GM19452 (cell line): Measurements from ENCODE around the gene SSH2.
"Not testable (repeated sequence)": the region's sequence is repeated elsewhere in the genome, so short reads cannot be mapped to it uniquely, and the experiment has no call there.

Source experiments
- ATAC-seq: cut with Tn5 transposase; IDR thresholded peaks from one replicate; pipeline ENCODE4 v1.9.1; 2021; ENCODE audit not compliant: unreplicated experiment

SSH2 gene, protein sequence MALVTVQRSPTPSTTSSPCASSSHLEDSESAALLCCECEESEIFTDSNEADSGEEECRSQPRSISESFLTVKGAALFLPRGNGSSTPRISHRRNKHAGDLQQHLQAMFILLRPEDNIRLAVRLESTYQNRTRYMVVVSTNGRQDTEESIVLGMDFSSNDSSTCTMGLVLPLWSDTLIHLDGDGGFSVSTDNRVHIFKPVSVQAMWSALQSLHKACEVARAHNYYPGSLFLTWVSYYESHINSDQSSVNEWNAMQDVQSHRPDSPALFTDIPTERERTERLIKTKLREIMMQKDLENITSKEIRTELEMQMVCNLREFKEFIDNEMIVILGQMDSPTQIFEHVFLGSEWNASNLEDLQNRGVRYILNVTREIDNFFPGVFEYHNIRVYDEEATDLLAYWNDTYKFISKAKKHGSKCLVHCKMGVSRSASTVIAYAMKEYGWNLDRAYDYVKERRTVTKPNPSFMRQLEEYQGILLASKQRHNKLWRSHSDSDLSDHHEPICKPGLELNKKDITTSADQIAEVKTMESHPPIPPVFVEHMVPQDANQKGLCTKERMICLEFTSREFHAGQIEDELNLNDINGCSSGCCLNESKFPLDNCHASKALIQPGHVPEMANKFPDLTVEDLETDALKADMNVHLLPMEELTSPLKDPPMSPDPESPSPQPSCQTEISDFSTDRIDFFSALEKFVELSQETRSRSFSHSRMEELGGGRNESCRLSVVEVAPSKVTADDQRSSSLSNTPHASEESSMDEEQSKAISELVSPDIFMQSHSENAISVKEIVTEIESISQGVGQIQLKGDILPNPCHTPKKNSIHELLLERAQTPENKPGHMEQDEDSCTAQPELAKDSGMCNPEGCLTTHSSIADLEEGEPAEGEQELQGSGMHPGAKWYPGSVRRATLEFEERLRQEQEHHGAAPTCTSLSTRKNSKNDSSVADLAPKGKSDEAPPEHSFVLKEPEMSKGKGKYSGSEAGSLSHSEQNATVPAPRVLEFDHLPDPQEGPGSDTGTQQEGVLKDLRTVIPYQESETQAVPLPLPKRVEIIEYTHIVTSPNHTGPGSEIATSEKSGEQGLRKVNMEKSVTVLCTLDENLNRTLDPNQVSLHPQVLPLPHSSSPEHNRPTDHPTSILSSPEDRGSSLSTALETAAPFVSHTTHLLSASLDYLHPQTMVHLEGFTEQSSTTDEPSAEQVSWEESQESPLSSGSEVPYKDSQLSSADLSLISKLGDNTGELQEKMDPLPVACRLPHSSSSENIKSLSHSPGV (N-terminal part only)

DNA sequence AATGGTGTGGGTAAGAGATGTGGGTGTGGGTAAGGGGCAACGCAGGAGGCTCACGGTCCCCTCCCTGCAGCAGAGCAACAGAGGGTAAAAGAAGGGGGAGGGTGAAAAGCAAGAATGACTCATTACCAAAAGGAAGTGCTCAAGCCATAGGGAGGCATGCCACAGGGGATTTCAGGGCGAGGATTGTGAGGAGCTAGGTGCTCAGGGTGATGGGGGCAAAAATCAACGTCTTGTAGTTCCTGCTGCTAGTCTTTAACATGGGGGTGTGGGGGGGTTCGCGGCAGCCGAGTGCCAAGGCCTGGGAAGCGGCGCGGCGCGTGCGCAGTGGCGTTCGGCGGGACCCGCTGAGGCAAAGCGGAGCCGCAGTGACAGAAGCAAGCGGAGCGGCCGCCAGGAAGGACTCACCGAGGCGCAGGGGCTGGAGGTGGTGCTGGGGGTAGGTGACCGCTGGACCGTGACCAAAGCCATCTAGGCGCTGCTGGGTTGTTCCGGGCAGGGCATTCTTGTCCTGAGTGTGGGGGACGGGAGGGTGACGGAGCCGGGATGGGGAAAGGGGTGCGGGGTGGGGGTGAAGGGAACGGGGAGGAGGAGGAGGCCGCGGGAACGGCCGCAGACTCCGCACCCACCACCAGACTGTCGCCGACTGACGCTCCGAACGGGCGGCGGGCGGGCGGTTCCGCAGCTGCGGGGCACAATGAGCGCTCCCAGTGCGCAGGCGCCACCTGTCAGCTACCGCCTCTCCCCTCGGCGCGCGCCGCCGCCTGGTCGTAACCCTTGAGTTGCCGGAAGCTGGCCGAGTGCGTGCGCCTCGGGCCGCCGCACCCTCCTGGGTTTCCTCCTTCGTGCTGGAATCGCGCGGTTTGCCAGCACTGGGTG is at the start of gene SSH2:
TSS of gene SSH2 (minus strand) at position 696 of the 876 bp plus-strand sequence. CDS start at position 468, 228 bp downstream.
- ATAC-seq, result peak; percentile 54

DNA sequence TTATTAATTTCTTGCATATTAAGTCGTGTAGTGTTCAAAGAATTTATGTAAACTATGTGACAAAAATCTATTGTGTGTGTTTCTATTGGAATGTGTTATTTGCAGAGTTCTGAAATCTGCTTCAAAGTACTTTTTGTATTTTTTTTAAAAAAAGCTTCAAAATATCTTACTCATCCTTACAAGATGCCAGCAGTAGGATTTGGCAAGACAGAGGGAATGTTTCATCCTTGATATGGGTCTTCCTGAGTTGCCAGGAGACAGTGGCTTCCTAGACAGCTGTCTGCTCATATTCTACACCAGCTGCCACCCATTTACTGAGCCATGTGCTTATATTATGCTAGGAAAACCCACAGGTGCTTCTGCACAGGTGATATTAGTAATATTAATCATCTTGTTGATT is 47.8 kb upstream of the SSH2 start:
- ATAC-seq, result no peak

DNA sequence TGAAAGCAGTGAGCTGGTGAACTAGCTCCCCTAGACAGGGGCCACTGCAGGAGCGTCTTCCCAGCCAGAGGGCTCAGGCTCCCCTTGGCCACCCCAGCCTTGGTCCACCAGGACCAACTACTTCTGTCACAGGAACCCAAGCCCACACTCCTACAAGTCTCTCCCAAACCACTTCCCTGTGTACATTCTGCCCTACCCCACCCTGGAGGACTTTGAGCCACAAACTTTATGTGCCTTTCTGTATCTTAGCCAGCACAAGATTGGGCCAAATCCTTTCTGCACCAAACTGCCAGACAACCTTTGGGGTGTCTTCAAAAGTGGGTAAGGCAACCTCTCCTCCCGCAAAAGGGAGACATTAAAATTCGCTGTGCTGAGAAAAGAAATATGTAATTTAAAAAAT is 43.0 kb upstream of the SSH2 start:
- no peak for ATAC-seq

DNA sequence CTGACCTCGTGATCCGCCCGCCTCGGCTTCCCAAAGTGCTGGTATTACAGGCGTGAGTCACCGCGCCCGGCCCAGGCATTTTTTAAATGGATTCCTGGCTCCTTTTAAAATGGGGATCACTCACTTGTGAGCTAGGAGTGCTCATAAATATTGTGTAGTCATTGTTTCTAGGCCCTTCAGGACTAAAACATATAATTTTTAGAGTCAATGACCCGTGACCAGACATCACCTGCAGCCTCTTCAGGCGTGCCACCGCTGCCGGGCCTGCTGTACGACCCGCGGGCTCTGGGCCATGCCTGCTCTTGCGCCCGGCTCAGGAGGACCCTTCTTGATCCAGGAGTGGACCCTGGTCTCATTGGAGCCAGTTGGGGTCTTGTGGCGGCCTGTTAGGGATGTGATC is 42.2 kb upstream of the SSH2 start:
- ATAC-seq, result no peak

DNA sequence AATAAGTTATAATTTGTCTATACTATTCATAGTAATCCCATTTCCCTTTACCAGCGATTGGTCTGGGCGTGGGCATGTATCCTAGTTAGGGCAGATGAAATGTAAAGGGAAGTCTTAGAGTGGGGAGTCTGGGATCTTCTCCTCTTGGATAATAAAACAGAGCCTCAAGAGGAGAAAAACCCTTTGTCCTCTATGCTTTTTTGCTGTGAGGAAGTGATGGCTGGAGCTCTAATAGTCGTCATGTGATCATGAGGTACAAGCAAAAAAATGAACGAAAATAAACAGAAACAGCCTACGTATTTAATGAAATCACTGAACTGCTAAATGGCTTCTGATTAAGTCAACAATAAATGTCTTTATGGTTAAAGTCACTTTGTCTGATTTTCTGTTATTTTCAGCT is 38.2 kb upstream of the SSH2 start:
- ATAC-seq, result no peak

DNA sequence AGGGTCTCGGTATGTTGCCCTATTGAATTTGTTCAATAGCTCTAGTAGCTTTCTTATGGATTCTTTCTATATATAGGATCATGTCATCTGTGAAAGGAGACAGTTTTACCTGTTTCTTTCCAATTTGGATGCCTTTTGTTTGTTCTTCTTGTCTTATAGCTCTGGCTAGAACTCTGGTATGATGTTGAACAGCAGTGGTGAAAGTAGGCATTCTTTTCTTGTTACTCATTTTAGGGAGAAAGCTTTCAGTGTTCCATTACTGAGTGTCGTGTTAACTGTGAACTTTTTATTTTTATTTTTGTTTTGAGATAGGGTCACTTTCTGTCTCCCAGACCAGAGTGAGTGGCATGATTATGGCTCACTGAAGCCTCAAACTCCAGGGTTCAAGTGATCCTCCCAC is 32.6 kb upstream of the SSH2 start:
- no peak for ATAC-seq

DNA sequence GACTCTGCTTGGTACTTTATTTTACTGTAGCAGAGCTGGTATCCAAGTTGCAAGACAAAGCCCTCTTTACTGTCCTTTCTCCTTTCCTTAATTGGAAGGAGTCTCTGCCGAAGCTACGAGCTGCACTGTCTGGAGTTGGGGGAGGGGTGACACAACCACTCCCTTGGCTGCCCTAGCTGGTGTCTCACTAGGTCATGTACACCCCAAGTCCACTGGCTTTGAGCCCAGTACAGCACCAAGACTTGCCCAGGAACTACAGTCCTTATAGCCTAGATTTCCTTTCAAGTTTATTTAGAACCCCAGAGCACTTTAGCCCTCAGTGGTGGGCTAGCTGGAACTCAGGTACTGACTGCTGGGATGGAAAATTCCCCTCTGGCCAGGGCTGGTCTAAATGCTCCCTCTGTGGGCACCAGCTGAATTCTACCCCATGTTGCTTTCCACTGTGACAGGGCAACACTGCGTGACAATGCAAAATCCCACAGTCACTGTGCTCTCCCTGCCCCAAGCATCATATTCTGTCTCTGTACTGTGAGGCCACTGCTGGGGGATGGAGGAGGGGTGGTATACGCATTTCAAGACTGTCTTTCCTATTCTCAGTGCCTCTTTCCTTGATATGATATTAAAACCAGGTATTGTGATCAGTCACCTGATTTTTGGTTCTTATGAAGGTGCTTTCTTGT is 29.8 kb upstream of the SSH2 start:
- no peak for ATAC-seq

DNA sequence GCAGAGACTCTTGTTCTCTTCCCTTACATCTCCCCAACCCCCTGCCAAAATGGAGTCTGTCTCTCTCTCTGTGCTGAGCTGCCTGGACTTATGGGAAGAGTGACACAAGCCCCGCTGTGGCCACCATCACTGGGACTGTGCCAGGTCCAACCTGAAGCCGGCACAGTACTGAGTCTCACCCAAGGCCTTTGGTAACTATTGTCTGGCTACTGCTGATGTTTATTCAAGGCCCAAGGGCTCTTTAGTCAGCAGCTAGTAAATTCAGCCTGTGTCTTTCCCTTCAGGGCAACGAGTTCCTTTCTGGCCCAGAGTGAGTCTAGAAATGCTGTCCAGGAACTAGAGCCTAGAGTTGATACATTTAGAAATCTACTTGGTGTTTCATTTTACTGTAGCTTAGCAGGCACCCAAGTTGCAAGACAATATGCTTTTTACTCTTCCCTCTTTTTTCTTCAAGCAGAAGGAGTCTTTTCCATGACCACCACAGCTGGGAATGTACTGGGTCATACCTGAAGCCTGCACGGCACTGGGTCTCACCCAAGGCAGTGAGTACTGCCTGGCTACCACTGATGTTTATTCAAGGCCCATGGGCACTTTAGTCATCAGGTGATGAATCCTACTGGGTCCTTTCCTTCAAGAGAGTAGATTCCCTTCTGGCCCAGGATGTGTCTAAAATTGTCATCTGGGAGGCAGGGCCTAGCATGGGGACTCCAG is 29.1 kb upstream of the SSH2 start:
- no peak for ATAC-seq

DNA sequence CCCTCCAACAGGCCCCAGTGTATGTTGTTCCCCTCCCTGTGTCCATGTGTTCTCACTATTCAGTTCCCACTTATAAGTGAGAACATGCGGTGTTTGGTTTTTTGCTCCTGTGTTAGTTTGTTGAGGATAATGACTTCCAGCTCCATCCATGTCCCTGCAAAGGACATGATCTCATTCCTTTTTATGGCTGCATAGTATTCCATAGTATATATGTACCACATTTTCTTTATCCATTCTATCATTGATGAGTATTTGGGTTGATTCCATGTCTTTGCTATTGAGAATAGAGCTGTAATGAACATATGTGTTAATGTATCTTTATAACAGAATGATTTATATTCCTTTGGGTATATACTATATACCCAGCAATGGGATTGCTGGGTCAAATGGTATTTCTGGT is 27.5 kb upstream of the SSH2 start:
- ATAC-seq, result not testable (repeated sequence)

DNA sequence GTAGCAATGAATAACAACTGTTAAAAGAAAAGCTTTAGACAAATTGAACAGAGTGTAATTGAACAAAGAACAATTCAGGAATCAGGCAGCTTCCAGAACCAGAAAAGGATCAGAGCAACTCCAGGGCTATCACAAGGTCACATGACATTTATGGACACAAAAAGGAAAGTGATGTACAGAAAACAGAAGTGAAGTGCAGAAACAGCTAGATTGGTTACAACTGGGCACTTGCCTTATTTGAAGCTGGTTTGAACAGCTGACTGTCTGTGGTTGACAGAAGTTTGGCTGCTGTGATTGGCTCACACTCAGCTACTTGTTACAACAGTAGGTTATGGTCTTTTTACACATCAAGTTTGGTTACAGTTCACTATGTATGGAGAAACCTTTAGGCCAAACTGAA is 26.2 kb upstream of the SSH2 start:
- ATAC-seq, result no peak

DNA sequence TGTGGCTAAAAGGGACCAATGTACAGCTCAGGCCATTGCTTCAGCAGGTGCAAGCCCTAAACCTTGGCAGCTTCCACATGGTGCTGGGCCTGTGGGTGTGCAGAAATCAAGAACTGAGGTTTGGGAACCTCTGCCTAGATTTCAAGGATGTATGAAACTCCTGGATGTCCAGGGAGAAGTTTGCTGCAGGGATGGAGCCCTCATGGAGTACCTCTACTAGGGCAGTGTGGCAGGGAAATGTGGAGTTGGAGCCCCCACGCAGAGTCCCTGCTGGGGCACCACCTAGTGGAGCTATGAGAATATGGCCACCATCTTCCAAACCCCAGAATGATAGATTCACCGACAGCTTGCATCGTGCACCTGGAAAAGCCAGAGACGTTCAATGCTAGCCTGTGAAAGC is 24.4 kb upstream of the SSH2 start:
- no peak for ATAC-seq

DNA sequence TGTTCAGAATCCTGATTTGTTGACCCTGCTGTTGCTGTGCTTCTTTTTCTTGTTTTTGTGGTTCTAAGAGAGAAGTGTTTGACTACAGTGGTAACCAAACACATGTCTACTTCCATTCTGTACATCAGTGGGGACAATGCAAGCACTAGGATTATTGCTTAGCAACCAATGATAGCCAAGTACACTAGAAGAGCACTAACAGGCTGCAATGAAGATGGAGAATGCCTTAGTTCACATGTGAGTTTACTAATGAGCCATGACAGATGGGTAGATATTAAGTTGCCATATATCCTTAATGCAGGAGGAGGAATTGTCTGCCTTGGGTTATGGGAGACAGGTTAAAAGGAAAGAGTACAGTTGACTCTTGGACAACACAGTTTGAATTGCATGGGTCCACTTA is 19.7 kb upstream of the SSH2 start:
- ATAC-seq, result no peak

DNA sequence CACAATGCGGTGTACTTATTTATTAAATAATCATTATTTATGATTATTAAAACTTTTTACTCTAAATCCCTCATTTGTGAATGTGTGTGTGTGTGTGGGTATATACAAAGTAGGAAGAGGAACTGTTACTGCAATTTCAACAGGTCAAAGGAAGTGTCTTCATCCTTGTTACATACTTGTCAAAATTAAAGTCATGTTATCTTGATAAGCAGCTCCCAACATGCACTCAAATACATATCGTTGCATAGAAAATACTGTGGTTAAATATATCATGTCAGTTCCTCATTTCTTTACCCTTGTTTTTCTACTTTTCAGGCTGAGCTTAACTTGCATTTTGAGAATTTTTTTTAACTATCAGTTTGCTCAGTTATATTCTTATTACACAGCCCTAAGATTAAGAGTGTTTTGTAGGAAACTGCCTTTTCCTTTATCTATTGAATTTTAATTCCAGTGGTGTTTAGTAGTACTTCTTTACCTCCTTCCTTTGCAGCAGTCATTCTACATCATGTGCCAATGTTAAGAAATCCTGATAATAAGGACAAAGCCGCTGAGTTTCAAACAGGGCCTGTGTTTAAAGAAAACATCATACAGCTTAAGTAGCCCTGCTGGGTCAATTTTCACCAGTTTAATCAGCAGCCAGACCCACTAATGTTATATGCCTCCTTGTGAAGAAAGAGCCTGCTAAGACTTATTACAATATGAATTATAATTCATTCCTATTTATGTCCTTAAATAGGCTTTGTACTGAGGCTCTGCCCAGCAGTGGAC is 18.6 kb upstream of the SSH2 start:
- ATAC-seq, result no peak

DNA sequence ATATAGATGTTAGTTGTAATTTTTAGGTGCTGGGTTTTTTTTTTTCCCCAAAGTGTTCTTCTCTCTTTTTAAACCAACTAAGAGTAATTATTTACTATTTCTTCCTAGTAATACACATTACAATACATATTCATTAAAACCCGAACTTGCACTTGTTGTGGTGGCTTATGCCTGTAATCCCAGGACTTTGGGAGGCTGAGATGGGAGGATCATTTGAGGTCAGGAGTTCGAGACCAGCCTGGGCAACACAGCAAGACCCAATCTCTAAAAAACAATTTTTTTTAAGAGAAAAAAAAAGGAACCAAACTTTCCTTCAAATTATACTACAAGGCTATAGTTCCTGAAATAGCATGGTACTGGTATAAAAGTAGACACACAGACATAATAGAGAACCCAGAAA is 15.3 kb upstream of the SSH2 start:
- ATAC-seq, result no peak

DNA sequence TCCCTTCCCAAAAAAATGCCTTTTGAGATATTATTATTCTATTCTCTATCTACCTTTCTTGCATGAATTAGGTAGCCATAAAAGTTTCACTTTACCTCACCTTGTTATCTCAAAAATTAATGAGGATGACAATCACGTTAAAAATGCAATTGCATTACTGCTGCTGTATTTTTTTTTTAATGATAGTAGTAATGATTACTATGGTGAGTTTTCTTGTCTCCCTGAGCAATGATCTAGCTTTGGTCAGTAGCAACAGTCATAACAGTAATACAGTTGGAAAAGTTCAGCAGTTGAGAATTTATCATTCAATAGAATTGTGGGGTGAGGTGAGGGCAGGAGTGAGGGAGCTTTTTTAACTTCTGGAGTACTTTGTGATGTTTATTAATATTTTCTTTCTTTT is 11.3 kb upstream of the SSH2 start, which contains the start of gene EFCAB5:
TSS of gene EFCAB5 (plus strand) at position 301 of the 400 bp plus-strand sequence. CDS start 163 bp downstream, outside the sequence.
- ATAC-seq, result no peak

DNA sequence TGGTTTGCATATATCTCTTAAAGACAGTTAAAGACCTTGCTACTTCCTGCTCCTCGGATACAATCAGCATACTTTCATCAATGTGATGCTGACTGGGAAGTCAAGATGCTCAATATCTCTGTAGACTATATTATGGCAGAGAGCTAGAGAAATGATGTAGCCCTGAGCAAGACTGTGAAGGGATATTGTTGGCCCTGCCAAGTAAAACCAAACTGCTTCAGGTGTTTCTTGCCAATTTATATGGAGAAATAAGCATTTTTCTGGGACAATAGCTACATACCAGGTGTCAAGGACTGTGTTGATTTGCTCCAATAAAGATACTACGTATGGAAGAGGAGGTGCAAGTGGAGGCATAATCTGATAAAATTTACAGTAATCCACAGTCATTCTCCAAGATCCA is 6.7 kb upstream of the SSH2 start:
- no peak for ATAC-seq

DNA sequence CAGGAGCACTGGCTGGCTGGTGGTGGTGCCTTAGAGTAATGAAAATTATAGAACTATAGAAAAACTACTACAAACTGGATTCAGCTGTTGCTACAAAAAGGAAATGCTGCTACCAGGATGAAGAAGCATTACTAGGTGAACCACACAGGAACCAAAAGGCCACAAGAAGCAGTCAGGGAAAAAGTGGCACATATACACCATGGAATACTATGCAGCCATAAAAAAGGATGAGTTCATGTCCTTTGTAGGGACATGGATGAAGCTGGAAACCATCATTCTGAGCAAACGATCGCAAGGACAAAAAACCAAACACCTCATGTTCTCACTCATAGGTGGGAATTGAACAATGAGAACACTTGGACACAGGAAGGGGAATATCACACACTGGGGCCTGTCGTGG is 5.9 kb upstream of the SSH2 start:
- ATAC-seq, result not testable (repeated sequence)

DNA sequence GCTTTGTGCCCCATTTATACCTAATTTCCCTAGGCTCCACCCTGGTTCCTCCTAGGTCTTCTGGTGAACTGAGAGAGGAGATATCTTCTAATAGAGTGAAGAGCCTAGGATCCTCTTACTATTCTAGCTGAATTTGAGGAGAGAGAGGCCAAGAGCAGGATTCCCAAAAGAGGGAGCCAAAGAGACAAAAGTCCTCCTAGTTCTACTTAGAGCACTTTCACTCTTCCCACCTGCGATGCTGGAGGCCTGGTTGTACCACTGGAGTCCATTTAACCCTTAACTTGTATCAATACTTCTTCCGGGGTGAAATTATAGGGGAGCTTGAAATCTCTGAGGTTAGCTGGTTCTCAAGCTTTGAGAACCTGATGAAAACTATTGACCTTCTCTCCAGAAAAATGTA is 3.4 kb upstream of the SSH2 start:
- ATAC-seq, result no peak
